Mesothelial cell of epicardium (in vitro differentiated cells): ENCODE data around the gene PTPRN2. TPM values are rescaled to one million over a fixed set of nuclear protein-coding genes. Genes with fewer than 3 reads are reported as not detected.

Experiments
- DNase-seq, 2 experiments: peaks; one replicate each; pipeline ENCODE4 v3.0.0; 2021; ENCODE audit warnings: low spot score in 2 of 2; ENCODE audit not compliant: unreplicated experiment in 2 of 2
- H3K27ac Mint-ChIP-seq: 2 replicates; pipeline ENCODE4 v1.8.0; 2021; ENCODE audit warnings: mixed read lengths
- H3K27me3 Mint-ChIP-seq: 2 replicates; pipeline ENCODE4 v1.8.0; 2021; ENCODE audit warnings: low read depth, mixed read lengths
- H3K36me3 Mint-ChIP-seq: 2 replicates; pipeline ENCODE4 v1.8.0; 2021; ENCODE audit warnings: mixed read lengths
- H3K4me1 Mint-ChIP-seq: 2 replicates; pipeline ENCODE4 v1.8.0; 2021; ENCODE audit warnings: mixed read lengths
- H3K4me3 Mint-ChIP-seq: 2 replicates; pipeline ENCODE4 v1.8.0; 2021; ENCODE audit warnings: mild to moderate bottlenecking, moderate library complexity, mixed read lengths
- H3K9me3 Mint-ChIP-seq: 2 replicates; pipeline ENCODE4 v1.8.0; 2021; ENCODE audit warnings: mixed read lengths
- total RNA-seq: library from RNA; stranded (reverse); gene quantifications from 3 replicates; pipeline ENCODE4 v1.2.1, GENCODE V29; 2021
- TF ChIP-seq, protein P1 (sequence below): fragments of 200-600 bp; sonication (generic); IDR thresholded peaks from one replicate; pipeline ENCODE4 v1.5.0; 2021; ENCODE audit warnings: antibody characterized with exemption; ENCODE audit not compliant: unreplicated experiment

PTPRN2 gene
- total RNA-seq, 1 donor from 2014 or later: 2.2 TPM

DNA sequence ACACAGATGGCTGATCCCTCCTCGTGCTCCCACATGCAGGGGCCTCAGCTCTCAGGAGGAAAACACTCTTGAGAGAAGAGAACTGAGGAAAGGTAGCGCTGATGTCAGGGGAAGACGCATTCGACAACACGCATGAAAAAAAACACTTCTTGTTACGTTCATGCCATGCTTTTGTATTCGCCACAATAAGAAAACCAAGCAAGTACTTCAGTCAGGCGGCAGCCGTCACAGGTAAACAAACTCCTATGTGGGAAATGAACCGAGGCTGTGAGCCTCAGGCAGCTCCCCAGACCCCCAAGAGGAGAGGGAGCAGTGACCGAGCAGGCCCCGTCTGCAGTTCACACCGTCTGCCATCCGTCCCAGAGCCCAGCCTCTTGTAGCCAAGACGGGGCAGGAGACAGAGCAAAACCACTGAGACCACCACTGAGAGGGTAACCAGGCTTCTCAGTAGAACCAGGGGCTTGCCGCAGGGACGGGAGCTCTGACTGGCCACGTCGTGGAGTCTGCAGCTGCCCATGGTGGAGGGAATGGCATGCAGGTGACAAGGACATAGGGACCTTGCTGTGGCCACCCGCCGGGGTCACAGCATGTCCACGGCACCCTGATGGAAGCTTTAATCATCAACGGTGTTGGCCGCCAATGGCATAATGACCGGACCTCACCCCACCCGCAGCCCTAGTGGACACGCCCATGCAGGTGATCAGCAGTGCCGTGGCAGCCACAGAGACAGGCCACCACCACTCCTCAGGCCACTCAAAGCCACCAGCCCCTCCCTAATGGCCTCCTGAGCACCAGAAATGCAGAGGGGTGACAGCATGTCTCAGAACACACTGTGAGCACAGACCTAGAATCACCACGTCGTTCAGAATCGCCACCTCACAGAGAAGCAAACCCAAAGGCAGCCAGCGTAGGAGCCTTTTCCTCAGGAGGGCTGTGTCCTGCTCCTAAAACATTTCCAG, 304.3 kb downstream of the PTPRN2 start:
- Mint-ChIP-seq H3K27me3 (no peaks in the 10 kb centered on the region), H3K36me3 (no peaks in the 10 kb centered on the region), H3K27ac (no peak overlapping the region), H3K9me3 (peaks cover 22% of the 10 kb centered on the region), H3K4me3 (no peak overlapping the region), H3K4me1 (no peaks in the 10 kb centered on the region)
- TF ChIP-seq, protein P1, sequence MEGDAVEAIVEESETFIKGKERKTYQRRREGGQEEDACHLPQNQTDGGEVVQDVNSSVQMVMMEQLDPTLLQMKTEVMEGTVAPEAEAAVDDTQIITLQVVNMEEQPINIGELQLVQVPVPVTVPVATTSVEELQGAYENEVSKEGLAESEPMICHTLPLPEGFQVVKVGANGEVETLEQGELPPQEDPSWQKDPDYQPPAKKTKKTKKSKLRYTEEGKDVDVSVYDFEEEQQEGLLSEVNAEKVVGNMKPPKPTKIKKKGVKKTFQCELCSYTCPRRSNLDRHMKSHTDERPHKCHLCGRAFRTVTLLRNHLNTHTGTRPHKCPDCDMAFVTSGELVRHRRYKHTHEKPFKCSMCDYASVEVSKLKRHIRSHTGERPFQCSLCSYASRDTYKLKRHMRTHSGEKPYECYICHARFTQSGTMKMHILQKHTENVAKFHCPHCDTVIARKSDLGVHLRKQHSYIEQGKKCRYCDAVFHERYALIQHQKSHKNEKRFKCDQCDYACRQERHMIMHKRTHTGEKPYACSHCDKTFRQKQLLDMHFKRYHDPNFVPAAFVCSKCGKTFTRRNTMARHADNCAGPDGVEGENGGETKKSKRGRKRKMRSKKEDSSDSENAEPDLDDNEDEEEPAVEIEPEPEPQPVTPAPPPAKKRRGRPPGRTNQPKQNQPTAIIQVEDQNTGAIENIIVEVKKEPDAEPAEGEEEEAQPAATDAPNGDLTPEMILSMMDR: no peak
- DNase-seq: peak in 1 of 2 experiments; percentile 31

DNA sequence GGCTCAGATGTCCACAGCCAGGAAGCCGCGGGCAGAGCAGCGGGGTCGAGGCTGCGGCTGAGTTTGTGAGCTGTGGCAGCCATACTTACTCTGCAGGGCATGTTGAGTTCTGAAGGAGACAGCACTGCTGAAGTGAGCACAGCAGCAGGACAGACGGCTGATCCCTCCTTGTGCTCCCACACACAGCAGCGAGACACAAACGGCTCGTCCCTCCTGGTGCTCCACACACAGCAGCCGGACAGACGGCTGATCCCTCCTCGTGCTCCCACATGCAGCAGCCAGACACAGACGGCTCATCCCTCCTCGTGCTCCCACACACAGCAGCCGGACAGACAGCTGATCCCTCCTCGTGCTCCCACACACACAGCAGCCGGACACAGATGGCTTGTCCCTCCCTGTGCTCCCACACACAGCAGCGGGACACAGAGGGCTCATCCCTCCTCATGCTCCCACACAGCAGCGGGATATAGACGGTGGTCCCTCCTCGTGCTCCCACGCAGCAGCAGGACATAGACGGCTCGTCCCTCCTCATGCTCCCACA, 305.1 kb downstream of the PTPRN2 start:
- DNase-seq: no peak
- no peak overlapping the region for H3K27ac Mint-ChIP-seq
- peaks cover 15% of the 10 kb centered on the region for H3K9me3 Mint-ChIP-seq
- H3K4me3 Mint-ChIP-seq: no peak overlapping the region
- no peaks in the 10 kb centered on the region for H3K27me3 Mint-ChIP-seq
- no peaks in the 10 kb centered on the region for H3K4me1 Mint-ChIP-seq
- TF ChIP-seq, protein P1: no peak
- no peaks in the 10 kb centered on the region for H3K36me3 Mint-ChIP-seq

DNA sequence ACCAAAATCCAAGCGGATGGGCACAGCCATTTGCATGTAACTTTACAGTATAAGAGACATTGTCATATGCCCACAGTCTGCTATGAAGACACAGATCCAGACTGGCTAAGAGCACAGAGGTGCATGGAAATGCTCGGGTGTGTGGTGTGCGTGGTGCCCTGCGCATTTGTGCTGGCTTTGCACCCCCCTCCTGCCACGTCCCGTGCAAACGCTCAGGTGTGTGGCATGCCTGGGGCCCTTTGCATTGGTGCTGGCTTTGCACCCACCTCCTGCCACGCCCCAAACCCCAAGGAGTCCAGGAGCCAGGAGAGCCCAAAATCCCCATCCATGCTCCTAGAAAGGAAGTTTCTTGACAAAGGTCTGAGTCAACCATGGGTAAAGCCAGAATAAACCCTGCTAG, 306.2 kb downstream of the PTPRN2 start:
- Mint-ChIP-seq H3K4me3 (no peak overlapping the region), H3K27me3 (no peaks in the 10 kb centered on the region), H3K4me1 (no peaks in the 10 kb centered on the region), H3K27ac (no peak overlapping the region), H3K9me3 (peaks cover 4% of the 10 kb centered on the region), H3K36me3 (no peaks in the 10 kb centered on the region)
- no peak for DNase-seq
- TF ChIP-seq, protein P1: no peak

DNA sequence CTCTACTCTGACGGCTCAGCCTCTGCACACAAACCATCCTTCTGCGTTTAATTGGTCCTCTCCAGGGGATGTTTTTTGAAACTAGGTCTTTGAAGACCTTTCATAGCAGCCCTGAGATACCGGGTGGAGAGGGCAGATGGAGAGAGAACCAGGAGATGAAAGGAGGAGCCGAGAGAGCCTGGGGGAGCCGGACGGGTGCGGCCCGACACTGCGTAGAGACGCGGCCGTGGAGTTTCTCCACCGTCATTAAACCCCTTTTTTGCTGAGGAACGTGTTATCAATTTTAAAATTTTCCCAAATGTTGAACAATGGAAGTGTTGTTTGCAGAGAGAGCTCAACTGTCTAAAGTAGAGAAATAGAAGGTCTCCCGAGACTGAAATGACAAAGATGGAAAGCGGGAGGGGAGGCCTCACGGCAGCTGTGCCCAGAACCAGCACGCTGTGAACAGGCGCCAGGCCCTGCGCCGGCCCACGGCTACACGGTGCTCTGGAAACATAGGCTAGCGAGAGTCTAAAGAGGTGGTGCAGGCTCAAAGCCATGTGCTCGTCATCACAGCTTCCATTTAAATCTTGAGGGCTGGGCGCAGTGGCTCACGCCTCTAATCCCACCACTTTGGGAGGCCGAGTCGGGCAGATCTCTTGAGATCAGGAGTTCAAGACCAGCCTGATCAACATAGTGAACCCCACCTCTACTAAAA, 307.0 kb downstream of the PTPRN2 start:
- no peak for DNase-seq
- TF ChIP-seq, protein P1: no peak
- H3K27ac Mint-ChIP-seq: no peak overlapping the region
- no peaks in the 10 kb centered on the region for H3K36me3 Mint-ChIP-seq
- no peaks in the 10 kb centered on the region for H3K27me3 Mint-ChIP-seq
- H3K4me1 Mint-ChIP-seq: no peaks in the 10 kb centered on the region
- no peak overlapping the region for H3K4me3 Mint-ChIP-seq
- H3K9me3 Mint-ChIP-seq: no peaks in the 10 kb centered on the region

DNA sequence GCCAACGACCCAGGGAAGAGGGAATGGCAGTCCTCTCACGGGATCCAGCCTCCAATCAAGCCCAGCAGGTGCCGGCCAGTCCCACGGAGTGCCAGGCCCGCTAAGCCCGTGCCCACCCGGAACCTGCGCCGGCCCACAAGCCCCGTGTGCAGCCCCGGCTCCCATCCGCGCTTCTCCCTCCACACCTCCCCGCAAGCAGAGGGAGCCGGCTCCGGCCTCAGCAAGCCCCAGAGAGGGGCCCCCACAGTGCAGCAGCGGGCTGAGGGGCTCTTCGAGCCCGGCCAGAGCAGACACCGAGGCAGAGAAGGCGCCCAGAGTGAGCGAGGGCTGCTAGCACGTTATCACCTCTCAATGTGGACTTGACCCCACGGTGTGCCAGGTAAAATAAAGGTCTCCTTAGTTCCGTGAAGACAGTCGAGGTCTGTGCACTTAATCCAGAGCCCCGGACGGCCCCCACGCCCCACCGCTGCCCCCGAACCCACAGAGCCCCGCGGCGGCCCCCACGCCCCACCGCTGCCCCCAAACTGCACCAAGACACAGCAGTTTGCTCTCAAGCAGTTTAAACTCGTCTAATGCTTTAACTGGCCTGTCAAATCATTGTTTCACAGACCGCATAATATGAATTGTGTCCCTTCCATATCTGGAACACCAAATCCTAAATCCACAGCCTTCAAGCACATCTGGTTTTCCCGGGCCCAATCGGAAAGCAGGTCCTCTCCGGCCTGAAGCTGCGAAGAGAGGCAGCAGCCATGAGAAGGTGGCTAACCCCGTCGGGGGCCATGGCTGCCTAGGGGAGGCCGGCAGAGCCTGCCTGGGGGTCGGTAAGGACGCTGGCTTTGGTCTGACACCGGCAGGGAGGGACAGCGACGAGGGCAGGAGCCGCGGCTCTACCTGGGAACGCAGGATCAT, 307.8 kb downstream of the PTPRN2 start:
- Mint-ChIP-seq H3K27me3 (no peaks in the 10 kb centered on the region), H3K27ac (no peak overlapping the region), H3K9me3 (no peaks in the 10 kb centered on the region), H3K4me1 (no peaks in the 10 kb centered on the region), H3K36me3 (no peaks in the 10 kb centered on the region), H3K4me3 (no peak overlapping the region)
- TF ChIP-seq, protein P1: no peak
- DNase-seq: peak in 1 of 2 experiments; percentile 12
